Upper lobe of left lung (tissue), 6 donors: ENCODE data around the gene SLC38A4. TPM values are rescaled to one million over a fixed set of nuclear protein-coding genes. Genes with fewer than 3 reads are reported as not detected.

Experiments used
- ATAC-seq, 2 donors: fragments of 200-7000 bp; cut with Tn5 transposase; one replicate each; pipeline ENCODE4 v1.9.1; 2022; ENCODE audit warnings: mild to moderate bottlenecking in 2 of 2, moderate library complexity in 2 of 2; ENCODE audit not compliant: low FRiP score in 2 of 2
- DNase-seq, 2 donors: peaks; one replicate each; pipeline ENCODE4 v3.0.0-alpha.2; 2019 to 2020
- H3K27ac ChIP-seq, 4 donors: fragments of 200-600 bp; sonication (generic); one replicate each; pipeline ENCODE4 v1.5.1; 2016 to 2019
- H3K27me3 ChIP-seq, 4 donors: fragments of 200-600 bp; sonication (generic); one replicate each; pipeline ENCODE4 v1.5.1; 2017 to 2019
- H3K36me3 ChIP-seq, 4 donors: fragments of 200-600 bp; sonication (generic); one replicate each; pipeline ENCODE4 v1.5.1; 2016 to 2019
- H3K4me1 ChIP-seq, 4 donors: fragments of 200-600 bp; sonication (generic); one replicate each; pipeline ENCODE4 v1.5.1; 2018 to 2019
- H3K4me3 ChIP-seq, 4 donors: fragments of 200-600 bp; sonication (generic); one replicate each; pipeline ENCODE4 v1.5.1; 2017 to 2019; ENCODE audit warnings: mild to moderate bottlenecking in 2 of 4, moderate library complexity in 1 of 4
- H3K9me3 ChIP-seq, 4 donors: fragments of 200-600 bp; sonication (generic); one replicate each; pipeline ENCODE4 v1.5.1; 2018 to 2019
- EP300 ChIP-seq, 4 donors: sonication (generic); formaldehyde crosslinking; IDR thresholded peaks; one replicate each; pipeline ENCODE4 v1.5.1; 2017; ENCODE audit warnings: antibody characterized with exemption in 4 of 4, control low read depth in 2 of 4
- POLR2A ChIP-seq, 4 donors: fragments of 450-650 bp; IDR thresholded peaks; one replicate each; pipeline ENCODE4 v1.5.1; 2016 to 2017; ENCODE audit warnings: antibody characterized with exemption in 4 of 4, mild to moderate bottlenecking in 2 of 4
- POLR2AphosphoS5 ChIP-seq, 2 donors: sonication (generic); formaldehyde crosslinking; IDR thresholded peaks; one replicate each; pipeline ENCODE4 v1.5.1; 2017; ENCODE audit warnings: antibody characterized with exemption in 2 of 2
- WGBS, 2 donors: methylation state at CpG; one replicate each; pipeline ENCODE4 v1.1.5; 2017 to 2018; 5-methylcytosine and 5-hydroxymethylcytosine counted together
- total RNA-seq, 6 donors: library from RNA; depleted of rRNA in 4 of 6; stranded (reverse); fragments of >200 nt in 4 of 6; gene quantifications; one replicate each; pipeline versions ENCODE4 v1.1.0 to v1.2.1, GENCODE V29; 2016 to 2021
- TF ChIP-seq, protein P1 (sequence below), 6 experiments: fragments of 450-650 bp in 4 of 6; fragments of 200-600 bp in 2 of 6; sonication (generic) in 2 of 6; IDR thresholded peaks; one replicate each; pipeline ENCODE4 v1.5.1; 2016 to 2019; ENCODE audit warnings: antibody characterized with exemption in 6 of 6
- donor health status: DM: no; HTN: no; CAD: no; lungs with moderate emphysema.
- donor health status: DM: no; HTN: yes; CAD: no; lungs with severe emphysema.

SLC38A4 gene
- total RNA-seq, 6 donors from 2014 or later = 0.49 to 0.81 (median 0.60) TPM; not detected in 3

DNA sequence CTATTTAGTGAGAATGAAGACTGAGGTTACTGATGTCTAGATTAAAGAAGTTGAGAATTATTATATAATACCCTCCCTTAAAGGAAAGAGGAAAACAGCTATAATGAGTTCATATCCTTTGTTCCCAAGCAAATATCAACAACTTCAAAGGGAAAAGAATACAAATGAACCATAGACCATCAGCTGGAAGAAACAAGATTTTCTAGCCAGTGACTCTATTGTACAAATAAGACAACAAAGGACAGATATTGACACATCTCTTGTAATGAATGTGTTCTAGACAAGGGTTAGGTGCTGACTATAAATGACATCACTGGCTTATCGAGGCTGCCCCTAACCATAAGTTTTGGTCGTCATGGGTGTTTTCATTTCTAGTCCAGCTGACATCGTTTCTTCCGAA lies 48.2 kb downstream of the SLC38A4 start:
- Histone ChIP-seq H3K4me3 (no peak overlapping the region), H3K27me3 (no peaks in the 10 kb centered on the region), H3K36me3 (no peaks in the 10 kb centered on the region), H3K27ac (no peak overlapping the region), H3K9me3 (no peaks in the 10 kb centered on the region), H3K4me1 (no peaks in the 10 kb centered on the region)
- WGBS, 2 donors = 69 to 94% methylated on average over 4 of the region's 4 CpGs
- ATAC-seq = no peak
- TF ChIP-seq POLR2A (IDR thresholded peaks at IDR 0.05) = no peak
- TF ChIP-seq, protein P1, sequence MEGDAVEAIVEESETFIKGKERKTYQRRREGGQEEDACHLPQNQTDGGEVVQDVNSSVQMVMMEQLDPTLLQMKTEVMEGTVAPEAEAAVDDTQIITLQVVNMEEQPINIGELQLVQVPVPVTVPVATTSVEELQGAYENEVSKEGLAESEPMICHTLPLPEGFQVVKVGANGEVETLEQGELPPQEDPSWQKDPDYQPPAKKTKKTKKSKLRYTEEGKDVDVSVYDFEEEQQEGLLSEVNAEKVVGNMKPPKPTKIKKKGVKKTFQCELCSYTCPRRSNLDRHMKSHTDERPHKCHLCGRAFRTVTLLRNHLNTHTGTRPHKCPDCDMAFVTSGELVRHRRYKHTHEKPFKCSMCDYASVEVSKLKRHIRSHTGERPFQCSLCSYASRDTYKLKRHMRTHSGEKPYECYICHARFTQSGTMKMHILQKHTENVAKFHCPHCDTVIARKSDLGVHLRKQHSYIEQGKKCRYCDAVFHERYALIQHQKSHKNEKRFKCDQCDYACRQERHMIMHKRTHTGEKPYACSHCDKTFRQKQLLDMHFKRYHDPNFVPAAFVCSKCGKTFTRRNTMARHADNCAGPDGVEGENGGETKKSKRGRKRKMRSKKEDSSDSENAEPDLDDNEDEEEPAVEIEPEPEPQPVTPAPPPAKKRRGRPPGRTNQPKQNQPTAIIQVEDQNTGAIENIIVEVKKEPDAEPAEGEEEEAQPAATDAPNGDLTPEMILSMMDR (IDR thresholded peaks at IDR 0.05) = no peak
- TF ChIP-seq EP300 (IDR thresholded peaks at IDR 0.05) = no peak
- no peak for TF ChIP-seq POLR2AphosphoS5 (IDR thresholded peaks at IDR 0.05)
- no peak for DNase-seq

DNA sequence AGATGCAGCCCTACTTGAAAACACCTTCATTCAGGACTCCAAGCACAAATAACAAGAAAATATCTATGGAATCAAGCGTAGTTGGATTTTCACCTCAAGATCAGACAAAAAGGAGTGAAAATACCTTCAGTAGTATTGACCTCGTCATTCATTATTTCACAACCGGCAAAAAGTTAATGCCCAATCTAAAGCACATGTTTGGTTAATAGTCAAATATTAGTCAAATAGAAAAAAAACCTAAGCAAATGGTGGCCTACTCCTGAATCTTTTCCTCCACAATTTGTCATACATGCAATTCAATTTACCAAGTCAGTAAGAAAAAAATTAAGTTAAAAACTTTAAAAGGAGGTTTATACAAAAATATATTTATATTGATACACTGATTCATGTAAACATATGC lies 50.0 kb downstream of the SLC38A4 start:
- Histone ChIP-seq H3K27me3 (no peaks in the 10 kb centered on the region), H3K9me3 (no peaks in the 10 kb centered on the region), H3K4me1 (no peaks in the 10 kb centered on the region), H3K4me3 (no peak overlapping the region), H3K27ac (no peak overlapping the region), H3K36me3 (no peaks in the 10 kb centered on the region)
- ATAC-seq = no peak
- TF ChIP-seq EP300 (IDR thresholded peaks at IDR 0.05) = no peak
- TF ChIP-seq, protein P1 (IDR thresholded peaks at IDR 0.05) = no peak
- no peak for TF ChIP-seq POLR2AphosphoS5 (IDR thresholded peaks at IDR 0.05)
- TF ChIP-seq POLR2A (IDR thresholded peaks at IDR 0.05) = no peak
- no peak for DNase-seq
- WGBS, 2 donors = 79 to 84% methylated on average over 3 of the region's 3 CpGs

DNA sequence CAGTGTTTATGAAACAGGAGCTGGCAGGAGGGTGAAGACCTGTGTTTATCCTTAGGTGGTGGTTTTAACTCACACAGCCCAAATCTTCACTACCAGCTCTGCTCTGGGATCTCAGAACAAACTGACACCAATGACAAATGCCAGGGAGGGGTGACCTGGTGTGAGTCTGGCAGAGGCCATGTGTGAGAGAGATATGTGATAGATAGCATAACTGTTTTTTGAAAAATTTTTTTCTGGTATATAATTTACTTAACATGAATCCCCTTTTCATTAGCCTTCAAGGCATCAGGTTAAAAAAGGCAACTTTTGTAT lies 51.5 kb downstream of the SLC38A4 start:
- no peak for DNase-seq
- ATAC-seq = no peak

DNA sequence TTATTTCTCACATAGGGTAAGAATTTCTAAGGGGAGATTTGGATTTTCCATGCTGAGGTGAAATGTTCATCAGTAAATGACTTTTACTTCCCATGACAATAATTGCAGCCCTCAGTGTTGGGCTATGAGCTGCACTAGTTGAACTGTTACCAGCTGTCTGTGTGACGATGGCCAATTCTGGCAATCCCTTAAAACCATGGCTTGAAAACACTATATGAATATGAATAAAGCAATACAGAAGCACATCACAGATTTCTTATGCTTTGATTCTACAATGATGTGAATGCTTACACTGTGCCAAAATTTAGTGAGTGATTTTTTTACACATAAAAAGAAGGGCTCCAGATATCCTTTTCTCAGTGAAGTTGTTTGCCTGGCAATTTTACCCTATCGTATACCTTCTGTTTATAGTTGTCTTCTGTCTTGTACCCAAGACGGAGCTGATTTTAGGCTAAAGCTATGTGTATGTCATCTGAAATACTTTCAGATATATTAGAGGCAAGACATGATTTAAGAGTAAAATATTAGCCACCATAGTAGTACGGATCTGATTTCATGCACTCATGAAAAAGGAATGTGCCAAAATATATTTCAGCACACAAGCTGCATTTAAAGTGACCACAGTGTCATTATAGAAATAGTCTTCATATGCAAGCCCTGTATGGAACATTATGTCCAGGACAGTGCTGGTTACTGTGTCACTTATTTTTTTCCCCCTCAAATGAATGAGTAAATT lies 52.0 kb downstream of the SLC38A4 start:
- Histone ChIP-seq H3K27ac (no peak overlapping the region), H3K9me3 (no peaks in the 10 kb centered on the region), H3K4me1 (peaks cover 0 to 4% (median 0%) of the 10 kb centered on the region in 4 donors), H3K4me3 (no peak overlapping the region), H3K36me3 (no peaks in the 10 kb centered on the region), H3K27me3 (no peaks in the 10 kb centered on the region)
- TF ChIP-seq POLR2A (IDR thresholded peaks at IDR 0.05) = no peak
- TF ChIP-seq POLR2AphosphoS5 (IDR thresholded peaks at IDR 0.05) = no peak
- TF ChIP-seq, protein P1 (IDR thresholded peaks at IDR 0.05) = no peak
- TF ChIP-seq EP300 (IDR thresholded peaks at IDR 0.05) = no peak
- 57 to 63% methylated on average over 4 of the region's 4 CpGs for WGBS, 2 donors
- DNase-seq = no peak
- no peak for ATAC-seq

More for the DNA sequence above, 51.5 kb downstream of the SLC38A4 start:
- Histone ChIP-seq H3K36me3 (no peaks in the 10 kb centered on the region), H3K4me3 (no peak overlapping the region), H3K27ac (no peak overlapping the region), H3K9me3 (no peaks in the 10 kb centered on the region), H3K4me1 (peaks cover 0 to 4% (median 0%) of the 10 kb centered on the region in 4 donors), H3K27me3 (no peaks in the 10 kb centered on the region)
- TF ChIP-seq POLR2A (IDR thresholded peaks at IDR 0.05) = no peak
- TF ChIP-seq, protein P1 (IDR thresholded peaks at IDR 0.05) = no peak

DNA sequence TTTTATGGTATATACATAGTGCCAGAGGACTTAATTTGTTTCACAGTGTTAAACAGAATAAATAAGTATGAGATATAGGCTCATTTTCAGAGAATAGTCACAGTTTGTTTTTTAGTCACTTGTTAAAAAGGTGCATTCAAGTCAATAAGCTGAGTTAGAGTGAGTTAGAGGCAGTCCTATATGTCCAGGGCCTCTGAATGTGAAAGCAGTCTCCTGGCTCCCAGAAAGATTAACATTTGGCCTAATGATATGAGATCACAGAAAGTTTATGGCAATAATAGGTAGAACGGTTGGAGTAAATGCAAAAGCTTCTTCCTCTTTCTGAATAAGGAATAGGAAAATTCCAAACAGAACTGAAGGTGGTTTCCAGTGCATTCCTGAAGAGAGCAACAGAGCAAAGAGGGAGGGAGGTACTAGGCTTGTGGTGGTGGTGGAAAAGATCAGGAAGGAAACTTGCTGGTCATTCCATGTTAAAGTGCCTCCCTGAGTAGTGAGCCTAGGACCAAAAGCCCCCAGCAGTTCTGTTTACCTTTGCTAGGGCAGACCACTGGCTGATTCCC lies 54.4 kb downstream of the SLC38A4 start:
- TF ChIP-seq POLR2AphosphoS5 (IDR thresholded peaks at IDR 0.05) = no peak
- TF ChIP-seq, protein P1 (IDR thresholded peaks at IDR 0.05) = no peak
- TF ChIP-seq EP300 (IDR thresholded peaks at IDR 0.05) = no peak
- TF ChIP-seq POLR2A (IDR thresholded peaks at IDR 0.05) = no peak
- H3K4me3 ChIP-seq = no peak overlapping the region
- DNase-seq (no peak), ATAC-seq (no peak)
- H3K4me1 ChIP-seq = peaks cover 0 to 4% (median 0%) of the 10 kb centered on the region in 4 donors
- no peaks in the 10 kb centered on the region for H3K9me3 ChIP-seq
- H3K36me3 ChIP-seq = no peaks in the 10 kb centered on the region
- 36 to 50% methylated on average over 1 of the region's 1 CpG for WGBS, 2 donors
- peak overlapping the region in 1 of 4 donors; percentile 7 for H3K27ac ChIP-seq
- H3K27me3 ChIP-seq = no peaks in the 10 kb centered on the region
